H9 (cell line): ENCODE data around the gene DNAH11. TPM values are rescaled to one million over a fixed set of nuclear protein-coding genes. Genes with fewer than 3 reads are reported as not detected.

Source experiments
- DNase-seq: peaks from one replicate; pipeline ENCODE4 v3.0.0-alpha.2; 2017
- H2AFZ ChIP-seq: one replicate; pipeline ENCODE4 v1.6.1; 2013; ENCODE audit warnings: mild to moderate bottlenecking, low read length, control low read depth, moderate library complexity
- H2AK5ac ChIP-seq: 2 replicates; pipeline ENCODE4 v1.6.1; 2013; ENCODE audit warnings: low read length, control low read depth, mixed read lengths; ENCODE audit not compliant: insufficient read length
- H2BK120ac ChIP-seq: one replicate; pipeline ENCODE4 v1.6.1; 2013; ENCODE audit warnings: low read depth, mild to moderate bottlenecking, low read length, control low read depth, inconsistent platforms; ENCODE audit not compliant: poor library complexity, severe bottlenecking
- H2BK12ac ChIP-seq: 2 replicates; pipeline ENCODE4 v1.6.1; 2013; ENCODE audit warnings: low read length, control low read depth, mixed read lengths, low read depth; ENCODE audit not compliant: insufficient read length
- H2BK15ac ChIP-seq: 2 replicates; pipeline ENCODE4 v1.6.1; 2013; ENCODE audit warnings: low read depth, low read length, control low read depth
- H2BK20ac ChIP-seq: one replicate; pipeline ENCODE4 v1.6.1; 2013; ENCODE audit warnings: low read depth, mild to moderate bottlenecking, low read length, control low read depth, inconsistent platforms; ENCODE audit not compliant: poor library complexity, severe bottlenecking
- H2BK5ac ChIP-seq: 2 replicates; pipeline ENCODE4 v1.6.1; 2013; ENCODE audit warnings: low read length, control low read depth, mixed read lengths; ENCODE audit not compliant: insufficient read length
- H3K14ac ChIP-seq: 2 replicates; pipeline ENCODE4 v1.6.1; 2013; ENCODE audit warnings: low read length, control low read depth; ENCODE audit not compliant: insufficient read depth
- H3K18ac ChIP-seq: 2 replicates; pipeline ENCODE4 v1.6.1; 2013; ENCODE audit warnings: low read depth, mild to moderate bottlenecking, mixed read lengths, low read length, control low read depth; ENCODE audit not compliant: insufficient read length
- H3K23ac ChIP-seq: 2 replicates; pipeline ENCODE4 v1.6.1; 2013; ENCODE audit warnings: low read length, control low read depth, mixed read lengths, low read depth; ENCODE audit not compliant: insufficient read length
- H3K23me2 ChIP-seq: 2 replicates; pipeline ENCODE4 v1.6.1; 2013; ENCODE audit warnings: low read depth, mild to moderate bottlenecking, mixed read lengths, low read length, control low read depth; ENCODE audit not compliant: insufficient read length, poor library complexity, severe bottlenecking
- H3K27ac ChIP-seq: 2 replicates; pipeline ENCODE4 v1.5.1; 2013; ENCODE audit warnings: low read length, control low read depth, mixed read lengths, low read depth; ENCODE audit not compliant: insufficient read length
- H3K27me3 ChIP-seq: 2 replicates; pipeline ENCODE4 v1.6.1; 2013; ENCODE audit warnings: low read length, control low read depth, inconsistent platforms; ENCODE audit not compliant: insufficient read depth
- H3K4ac ChIP-seq: 2 replicates; pipeline ENCODE4 v1.6.1; 2013; ENCODE audit warnings: low read depth, mild to moderate bottlenecking, control low read depth, inconsistent platforms, low read length, moderate library complexity
- H3K4me1 ChIP-seq: 2 replicates; pipeline ENCODE4 v1.6.1; 2013; ENCODE audit warnings: low read length, control low read depth, inconsistent platforms; ENCODE audit not compliant: insufficient read depth
- H3K4me2 ChIP-seq: 2 replicates; pipeline ENCODE4 v1.6.1; 2013; ENCODE audit warnings: low read length, control low read depth, mixed read lengths; ENCODE audit not compliant: insufficient read length, insufficient read depth
- H3K56ac ChIP-seq: 2 replicates; pipeline ENCODE4 v1.6.1; 2013; ENCODE audit warnings: low read depth, mild to moderate bottlenecking, mixed read lengths, low read length, control low read depth; ENCODE audit not compliant: insufficient read length
- H3K79me1 ChIP-seq: 2 replicates; pipeline ENCODE4 v1.6.1; 2013; ENCODE audit warnings: low read depth, mild to moderate bottlenecking, moderate library complexity, low read length, control low read depth, inconsistent platforms; ENCODE audit not compliant: insufficient read depth, poor library complexity, severe bottlenecking
- H3K79me2 ChIP-seq: 2 replicates; pipeline ENCODE4 v1.6.1; 2013; ENCODE audit warnings: low read length, control low read depth, inconsistent platforms; ENCODE audit not compliant: insufficient read depth
- H3K9ac ChIP-seq: 2 replicates; pipeline ENCODE4 v1.6.1; 2013; ENCODE audit warnings: low read length, control low read depth, mixed read lengths; ENCODE audit not compliant: insufficient read length; ENCODE audit errors: extremely low read depth
- H3K9me3 ChIP-seq: one replicate; pipeline ENCODE4 v1.6.1; 2013; ENCODE audit warnings: low read depth, low read length, inconsistent platforms; ENCODE audit not compliant: control insufficient read depth
- H3T11ph ChIP-seq: one replicate; pipeline ENCODE4 v1.6.1; 2013; ENCODE audit warnings: mild to moderate bottlenecking, low read length, control low read depth, inconsistent platforms
- H4K20me1 ChIP-seq: one replicate; pipeline ENCODE4 v1.6.1; 2013; ENCODE audit not compliant: control insufficient read depth, insufficient read length, insufficient read depth
- H4K5ac ChIP-seq: 2 replicates; pipeline ENCODE4 v1.6.1; 2013; ENCODE audit warnings: low read depth, mild to moderate bottlenecking, mixed read lengths, low read length, control low read depth; ENCODE audit not compliant: insufficient read length
- H4K8ac ChIP-seq: replicated peaks from 2 replicates; pipeline ENCODE4 v1.6.1; 2013; ENCODE audit warnings: low read length, control low read depth, mixed read lengths, low read depth; ENCODE audit not compliant: insufficient read length
- H4K91ac ChIP-seq: 2 replicates; pipeline ENCODE4 v1.6.1; 2013; ENCODE audit warnings: low read depth, mild to moderate bottlenecking, moderate library complexity, mixed read lengths, low read length, control low read depth; ENCODE audit not compliant: insufficient read length
- H3K27ac Mint-ChIP-seq, 3 experiments: 2 replicates in 2 of 3; 3 replicates in 1 of 3; pipeline ENCODE4 v1.8.0; 2020 to 2021; ENCODE audit warnings: mixed read lengths in 3 of 3, mild to moderate bottlenecking in 1 of 3, moderate library complexity in 1 of 3
- H3K27me3 Mint-ChIP-seq: 2 replicates; pipeline ENCODE4 v1.8.0; 2021; ENCODE audit warnings: low read depth, mild to moderate bottlenecking, moderate library complexity, mixed read lengths
- H3K36me3 Mint-ChIP-seq, 3 experiments: 2 replicates in 2 of 3; 3 replicates in 1 of 3; pipeline ENCODE4 v1.8.0; 2020 to 2021; ENCODE audit warnings: low read depth in 3 of 3, mixed read lengths in 3 of 3; ENCODE audit not compliant: insufficient read depth in 1 of 3
- H3K4me1 Mint-ChIP-seq, 2 experiments: 2 replicates each; pipeline ENCODE4 v1.8.0; 2020; ENCODE audit warnings: mixed read lengths in 2 of 2
- H3K4me3 Mint-ChIP-seq, 2 experiments: 2 replicates in 1 of 2; 3 replicates in 1 of 2; pipeline ENCODE4 v1.8.0; 2020 to 2021; ENCODE audit warnings: mild to moderate bottlenecking in 2 of 2, mixed read lengths in 2 of 2, moderate library complexity in 1 of 2
- H3K9me3 Mint-ChIP-seq, 2 experiments: 2 replicates in 1 of 2; 3 replicates in 1 of 2; pipeline ENCODE4 v1.8.0; 2020; ENCODE audit warnings: mild to moderate bottlenecking in 2 of 2, mixed read lengths in 2 of 2, moderate library complexity in 1 of 2
- WGBS: extraction: QIAGEN DNeasy Blood & Tissue Kit; methylation state at CpG from one replicate; pipeline ENCODE4 v1.1.7; 2013; ENCODE audit warnings: missing lambda C conversion rate, low lambda C conversion rate, mixed read lengths; ENCODE audit not compliant: insufficient read length; ENCODE audit errors: extremely low coverage; 5-methylcytosine and 5-hydroxymethylcytosine counted together
- total RNA-seq: library from RNA; stranded (reverse); gene quantifications from 2 replicates; pipeline ENCODE4 v1.2.1, GENCODE V29; 2021
- TF ChIP-seq, protein P1 (sequence below): fragments of 200-600 bp; sonication (generic); conservative IDR thresholded peaks from 3 replicates; pipeline ENCODE4 v1.8.0; 2021; ENCODE audit warnings: antibody characterized with exemption, mild to moderate bottlenecking

The DNAH11 gene
- total RNA-seq, 1 experiment from 2014 or later = 2.5 TPM

GRCh38 chr7:21948887-21949540 lies 406.2 kb downstream of the DNAH11 start:
- Histone ChIP-seq H3K23ac (no peak overlapping the region), H2BK15ac (no peak overlapping the region), H2AK5ac (no peak overlapping the region), H3K27me3 (no peaks in the 10 kb centered on the region), H3K4me2 (no peak overlapping the region), H3K4me1 (no peaks in the 10 kb centered on the region), H3K14ac (no peak overlapping the region), H2BK12ac (no peak overlapping the region), H3K27ac (no peak overlapping the region), H3T11ph (no peak overlapping the region), H2BK120ac (no peak overlapping the region), H4K5ac (no peak overlapping the region), H2AFZ (no peak overlapping the region), H3K79me2 (peaks cover under 1% of the 10 kb centered on the region; the same call in 1 of the 2 replicates), H3K79me1 (no peaks in the 10 kb centered on the region), H3K4ac (no peak overlapping the region), H3K9ac (no peak overlapping the region), H4K8ac (no peak overlapping the region), H3K23me2 (peaks cover 7% of the 10 kb centered on the region), H4K20me1 (no peaks in the 10 kb centered on the region), H4K91ac (no peak overlapping the region), H3K9me3 (no peaks in the 10 kb centered on the region), H2BK5ac (no peak overlapping the region), H2BK20ac (no peak overlapping the region), H3K18ac (no peak overlapping the region), H3K56ac (no peak overlapping the region)
- Mint-ChIP-seq H3K27me3 (peaks cover 8% of the 10 kb centered on the region; the same call in 1 of the 2 replicates), H3K27ac (no peak overlapping the region; a peak in 1 of 7 replicates), H3K36me3 (peaks cover 0 to 4% (median 0%) of the 10 kb centered on the region in 3 experiments; a peak in 1 of 7 replicates), H3K4me3 (no peak overlapping the region), H3K9me3 (no peaks in the 10 kb centered on the region), H3K4me1 (peaks cover 10 to 20% of the 10 kb centered on the region in 2 experiments)
- TF ChIP-seq, protein P1, sequence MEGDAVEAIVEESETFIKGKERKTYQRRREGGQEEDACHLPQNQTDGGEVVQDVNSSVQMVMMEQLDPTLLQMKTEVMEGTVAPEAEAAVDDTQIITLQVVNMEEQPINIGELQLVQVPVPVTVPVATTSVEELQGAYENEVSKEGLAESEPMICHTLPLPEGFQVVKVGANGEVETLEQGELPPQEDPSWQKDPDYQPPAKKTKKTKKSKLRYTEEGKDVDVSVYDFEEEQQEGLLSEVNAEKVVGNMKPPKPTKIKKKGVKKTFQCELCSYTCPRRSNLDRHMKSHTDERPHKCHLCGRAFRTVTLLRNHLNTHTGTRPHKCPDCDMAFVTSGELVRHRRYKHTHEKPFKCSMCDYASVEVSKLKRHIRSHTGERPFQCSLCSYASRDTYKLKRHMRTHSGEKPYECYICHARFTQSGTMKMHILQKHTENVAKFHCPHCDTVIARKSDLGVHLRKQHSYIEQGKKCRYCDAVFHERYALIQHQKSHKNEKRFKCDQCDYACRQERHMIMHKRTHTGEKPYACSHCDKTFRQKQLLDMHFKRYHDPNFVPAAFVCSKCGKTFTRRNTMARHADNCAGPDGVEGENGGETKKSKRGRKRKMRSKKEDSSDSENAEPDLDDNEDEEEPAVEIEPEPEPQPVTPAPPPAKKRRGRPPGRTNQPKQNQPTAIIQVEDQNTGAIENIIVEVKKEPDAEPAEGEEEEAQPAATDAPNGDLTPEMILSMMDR = no peak
- no peak for DNase-seq
- no CpG with 5 or more reads among the region's 8 CpGs for WGBS

Other genes with a start within 250 kb of the DNAH11 start
- 19.3 and 19.4 TPM in 2 replicates for gene SP4, start 115.0 kb upstream of the DNAH11 start, total RNA-seq